ENCODE measurements around the gene MS4A7.

Gene MS4A7, protein sequence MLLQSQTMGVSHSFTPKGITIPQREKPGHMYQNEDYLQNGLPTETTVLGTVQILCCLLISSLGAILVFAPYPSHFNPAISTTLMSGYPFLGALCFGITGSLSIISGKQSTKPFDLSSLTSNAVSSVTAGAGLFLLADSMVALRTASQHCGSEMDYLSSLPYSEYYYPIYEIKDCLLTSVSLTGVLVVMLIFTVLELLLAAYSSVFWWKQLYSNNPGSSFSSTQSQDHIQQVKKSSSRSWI

DNA sequence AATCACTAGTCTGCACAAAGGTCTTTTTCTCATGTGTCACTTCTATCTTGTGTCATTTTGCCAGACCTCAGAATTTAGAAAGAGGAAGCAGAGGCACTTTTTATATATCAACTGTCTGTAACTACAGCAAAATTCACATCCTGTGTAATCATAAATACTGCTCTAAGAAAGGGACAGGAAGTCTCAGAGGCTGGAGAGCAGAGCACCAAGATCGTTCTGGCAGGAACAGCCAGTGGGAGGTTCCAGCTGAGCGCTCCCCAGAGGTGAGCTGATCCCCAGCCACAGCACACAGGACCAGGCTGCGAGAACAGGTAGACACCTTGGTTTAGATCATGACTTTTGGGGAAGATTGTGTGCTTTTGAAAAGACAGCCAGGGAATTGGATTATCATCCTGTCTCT lies at the start of gene MS4A7:
Gene MS4A7 (plus strand): TSS at position 179 of the 400 bp plus-strand sequence. CDS start 4,610 bp downstream, outside the sequence.
- Histone ChIP-seq H3K27ac (ENCODE audit: low read depth, low read length) (peak within 1 kb of the TSS; percentile 14), H3K9ac (ENCODE audit: low read length in 5 of 5) (peak within 1 kb of the TSS in 4 of 5 donors; percentile 4 to 48 (median 20)), H3K9me3 (ENCODE audit: control insufficient read depth in 5 of 5, low read length in 5 of 5) (no peaks in the 10 kb centered on the region), H3K36me3 (ENCODE audit: control insufficient read depth in 5 of 5, insufficient read depth in 5 of 5, low read length in 5 of 5) (no peaks in the 10 kb centered on the region), H3K27me3 (ENCODE audit: control insufficient read depth in 5 of 5, insufficient read depth in 4 of 5, low read length in 5 of 5) (no peaks in the 10 kb centered on the region), H3K4me3 (ENCODE audit: low read depth in 1 of 5, low read length in 5 of 5) (peak within 1 kb of the TSS; percentile 33 to 70 (median 55)), H3K4me1 (ENCODE audit: control insufficient read depth in 5 of 5, insufficient read depth in 5 of 5, low read length in 5 of 5) (peaks cover 0 to 6% (median 0%) of the 10 kb centered on the region in 5 donors)

DNA sequence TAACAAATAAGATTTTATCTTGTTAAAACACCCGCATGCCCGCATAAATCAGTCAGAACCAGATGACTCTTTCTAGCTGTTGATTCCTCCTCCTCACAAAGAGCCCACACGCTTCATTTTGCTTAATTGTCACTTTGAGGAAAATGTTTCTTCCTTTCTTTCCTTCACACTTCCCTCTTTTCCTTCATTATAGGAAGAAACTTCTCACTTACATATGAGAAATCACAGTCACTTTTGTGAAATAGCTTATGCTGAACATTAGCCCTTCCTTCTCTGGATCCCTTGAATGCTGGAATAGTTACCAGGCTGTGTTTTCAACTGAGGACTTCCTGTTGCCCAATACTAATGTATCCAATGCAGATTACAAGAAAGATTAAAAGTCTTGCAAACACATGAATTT lies 45.5 kb upstream of the MS4A7 start:
- H3K27ac ChIP-seq (ENCODE audit: low read depth, low read length), result no peak overlapping the region
- no peak overlapping the region for H3K9ac ChIP-seq (ENCODE audit: low read length in 5 of 5)
- H3K4me1 ChIP-seq (ENCODE audit: control insufficient read depth in 5 of 5, insufficient read depth in 5 of 5, low read length in 5 of 5), result peaks cover 0 to 16% (median 0%) of the 10 kb centered on the region in 5 donors
- no peaks in the 10 kb centered on the region for H3K36me3 ChIP-seq (ENCODE audit: control insufficient read depth in 5 of 5, insufficient read depth in 5 of 5, low read length in 5 of 5)
- H3K4me3 ChIP-seq (ENCODE audit: low read depth in 1 of 5, low read length in 5 of 5), result no peak overlapping the region
- no peaks in the 10 kb centered on the region for H3K27me3 ChIP-seq (ENCODE audit: control insufficient read depth in 5 of 5, insufficient read depth in 4 of 5, low read length in 5 of 5)
- no peaks in the 10 kb centered on the region for H3K9me3 ChIP-seq (ENCODE audit: control insufficient read depth in 5 of 5, low read length in 5 of 5)

DNA sequence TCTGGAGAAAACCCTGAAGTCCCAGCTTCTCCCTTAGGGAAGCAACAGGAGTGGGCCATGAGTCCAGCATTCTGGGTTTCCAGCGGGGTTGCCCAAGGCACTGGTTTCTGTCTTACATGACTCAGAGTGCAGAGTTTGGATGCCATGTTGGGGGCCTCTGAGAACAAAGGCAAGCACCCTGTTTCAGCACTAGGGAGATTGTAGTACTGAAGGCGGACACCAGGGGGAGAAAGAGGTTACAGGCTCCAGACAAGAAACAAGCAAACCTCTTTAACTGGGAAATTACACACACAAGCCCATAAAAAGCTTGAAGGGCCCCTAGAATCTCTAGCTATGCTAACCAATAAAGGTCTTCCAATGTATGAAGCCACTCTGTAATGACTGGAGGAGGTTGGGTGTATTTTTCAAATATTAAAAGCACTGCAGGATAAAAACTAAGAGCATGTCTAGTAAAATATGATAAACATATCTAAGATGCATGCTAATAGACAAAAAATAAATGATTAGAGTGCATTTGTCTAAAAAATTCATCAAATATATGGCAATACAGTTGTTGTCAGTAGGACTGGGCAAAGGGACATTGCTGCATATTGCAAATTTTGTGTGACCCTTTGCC lies 44.2 kb upstream of the MS4A7 start:
- H3K27ac ChIP-seq (ENCODE audit: low read depth, low read length), result no peak overlapping the region
- H3K9ac ChIP-seq (ENCODE audit: low read length in 5 of 5), result no peak overlapping the region

DNA sequence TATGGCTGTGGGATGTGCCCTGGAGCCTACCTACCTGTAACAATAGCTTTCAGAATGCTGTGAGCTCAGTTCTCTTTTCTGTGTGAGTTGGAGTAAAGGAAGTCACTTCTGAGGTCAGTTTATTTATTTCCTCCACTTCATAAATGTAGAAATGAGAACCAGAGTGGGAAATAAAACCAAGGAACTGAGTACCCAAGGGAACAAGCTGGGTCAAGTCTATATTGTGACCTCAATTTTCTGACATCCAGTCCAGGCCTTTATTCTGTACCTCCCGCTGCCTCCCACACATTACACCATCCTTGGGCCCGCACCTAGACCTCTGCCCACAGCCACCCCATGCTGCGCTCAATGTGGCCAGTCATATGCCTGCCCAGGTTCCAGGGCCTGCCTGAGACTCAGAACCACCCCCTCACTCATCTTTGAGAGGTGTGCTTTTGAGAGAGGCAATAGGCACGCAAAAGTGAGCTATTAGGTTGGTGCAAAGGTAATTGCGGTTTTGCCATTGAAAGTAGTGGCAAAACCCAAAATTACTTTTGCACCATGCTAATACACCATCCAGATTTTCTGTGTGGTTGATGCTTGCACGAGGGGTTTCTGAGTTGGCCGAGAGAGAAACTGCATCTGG lies 41.5 kb upstream of the MS4A7 start:
- H3K27ac ChIP-seq (ENCODE audit: low read depth, low read length), result no peak overlapping the region
- H3K9ac ChIP-seq (ENCODE audit: low read length in 5 of 5), result no peak overlapping the region
- H3K4me1 ChIP-seq (ENCODE audit: control insufficient read depth in 5 of 5, insufficient read depth in 5 of 5, low read length in 5 of 5), result peaks cover 0 to 16% (median 0%) of the 10 kb centered on the region in 5 donors
- no peaks in the 10 kb centered on the region for H3K36me3 ChIP-seq (ENCODE audit: control insufficient read depth in 5 of 5, insufficient read depth in 5 of 5, low read length in 5 of 5)
- no peak overlapping the region for H3K4me3 ChIP-seq (ENCODE audit: low read depth in 1 of 5, low read length in 5 of 5)
- no peaks in the 10 kb centered on the region for H3K9me3 ChIP-seq (ENCODE audit: control insufficient read depth in 5 of 5, low read length in 5 of 5)
- H3K27me3 ChIP-seq (ENCODE audit: control insufficient read depth in 5 of 5, insufficient read depth in 4 of 5, low read length in 5 of 5), result no peaks in the 10 kb centered on the region

More for the DNA sequence above, 44.2 kb upstream of the MS4A7 start:
- Histone ChIP-seq H3K4me3 (ENCODE audit: low read depth in 1 of 5, low read length in 5 of 5) (no peak overlapping the region), H3K27me3 (ENCODE audit: control insufficient read depth in 5 of 5, insufficient read depth in 4 of 5, low read length in 5 of 5) (no peaks in the 10 kb centered on the region), H3K4me1 (ENCODE audit: control insufficient read depth in 5 of 5, insufficient read depth in 5 of 5, low read length in 5 of 5) (peaks cover 0 to 16% (median 0%) of the 10 kb centered on the region in 5 donors), H3K36me3 (ENCODE audit: control insufficient read depth in 5 of 5, insufficient read depth in 5 of 5, low read length in 5 of 5) (no peaks in the 10 kb centered on the region), H3K9me3 (ENCODE audit: control insufficient read depth in 5 of 5, low read length in 5 of 5) (no peaks in the 10 kb centered on the region)

DNA sequence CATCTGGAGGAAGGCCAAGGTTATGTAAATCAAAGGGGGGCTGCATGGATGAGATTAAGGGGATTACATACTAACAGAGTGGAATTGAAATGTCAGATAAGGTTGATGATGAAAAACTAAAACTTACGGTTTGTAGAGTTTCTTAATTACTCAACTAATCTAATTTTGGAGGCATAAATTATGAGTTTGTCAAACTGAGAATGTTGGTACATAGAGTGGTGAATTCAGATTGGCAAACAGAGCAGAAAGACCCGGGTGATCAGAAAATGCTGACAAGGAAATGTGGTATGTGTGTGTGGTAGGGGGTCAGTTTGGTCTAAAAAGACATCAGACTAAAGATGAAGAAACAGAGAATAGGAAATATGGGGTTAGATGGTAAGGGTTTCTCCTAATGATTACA lies 40.3 kb upstream of the MS4A7 start:
- Histone ChIP-seq H3K9ac (ENCODE audit: low read length in 5 of 5) (no peak overlapping the region), H3K27ac (ENCODE audit: low read depth, low read length) (no peak overlapping the region), H3K4me1 (ENCODE audit: control insufficient read depth in 5 of 5, insufficient read depth in 5 of 5, low read length in 5 of 5) (peaks cover 0 to 16% (median 0%) of the 10 kb centered on the region in 5 donors), H3K27me3 (ENCODE audit: control insufficient read depth in 5 of 5, insufficient read depth in 4 of 5, low read length in 5 of 5) (peaks cover 0 to 2% (median 0%) of the 10 kb centered on the region in 5 donors), H3K36me3 (ENCODE audit: control insufficient read depth in 5 of 5, insufficient read depth in 5 of 5, low read length in 5 of 5) (no peaks in the 10 kb centered on the region), H3K9me3 (ENCODE audit: control insufficient read depth in 5 of 5, low read length in 5 of 5) (no peaks in the 10 kb centered on the region), H3K4me3 (ENCODE audit: low read depth in 1 of 5, low read length in 5 of 5) (no peak overlapping the region)

DNA sequence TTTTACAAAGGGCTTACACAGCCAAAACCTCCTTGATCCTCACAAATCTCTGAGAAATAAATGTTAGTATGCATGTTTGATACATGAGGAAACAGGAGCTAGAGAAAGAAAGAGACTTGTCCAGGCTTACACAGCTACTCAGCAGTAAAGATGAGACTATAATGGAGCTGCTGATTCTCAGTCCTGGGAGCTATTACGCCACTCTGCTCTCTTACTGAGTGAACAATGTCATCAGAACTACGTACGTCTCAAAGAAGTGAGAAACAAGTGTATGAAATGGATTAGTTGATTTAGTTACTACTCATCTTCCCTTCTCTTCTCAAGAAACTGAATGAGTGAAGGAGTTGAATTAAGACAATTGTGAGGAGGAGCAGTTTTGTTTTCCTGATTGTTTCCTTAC lies 39.0 kb upstream of the MS4A7 start:
- Histone ChIP-seq H3K4me3 (ENCODE audit: low read depth in 1 of 5, low read length in 5 of 5) (no peak overlapping the region), H3K27me3 (ENCODE audit: control insufficient read depth in 5 of 5, insufficient read depth in 4 of 5, low read length in 5 of 5) (peaks cover 0 to 2% (median 0%) of the 10 kb centered on the region in 5 donors), H3K36me3 (ENCODE audit: control insufficient read depth in 5 of 5, insufficient read depth in 5 of 5, low read length in 5 of 5) (no peaks in the 10 kb centered on the region), H3K4me1 (ENCODE audit: control insufficient read depth in 5 of 5, insufficient read depth in 5 of 5, low read length in 5 of 5) (peaks cover 0 to 9% (median 0%) of the 10 kb centered on the region in 5 donors), H3K9ac (ENCODE audit: low read length in 5 of 5) (no peak overlapping the region), H3K27ac (ENCODE audit: low read depth, low read length) (no peak overlapping the region), H3K9me3 (ENCODE audit: control insufficient read depth in 5 of 5, low read length in 5 of 5) (no peaks in the 10 kb centered on the region)

DNA sequence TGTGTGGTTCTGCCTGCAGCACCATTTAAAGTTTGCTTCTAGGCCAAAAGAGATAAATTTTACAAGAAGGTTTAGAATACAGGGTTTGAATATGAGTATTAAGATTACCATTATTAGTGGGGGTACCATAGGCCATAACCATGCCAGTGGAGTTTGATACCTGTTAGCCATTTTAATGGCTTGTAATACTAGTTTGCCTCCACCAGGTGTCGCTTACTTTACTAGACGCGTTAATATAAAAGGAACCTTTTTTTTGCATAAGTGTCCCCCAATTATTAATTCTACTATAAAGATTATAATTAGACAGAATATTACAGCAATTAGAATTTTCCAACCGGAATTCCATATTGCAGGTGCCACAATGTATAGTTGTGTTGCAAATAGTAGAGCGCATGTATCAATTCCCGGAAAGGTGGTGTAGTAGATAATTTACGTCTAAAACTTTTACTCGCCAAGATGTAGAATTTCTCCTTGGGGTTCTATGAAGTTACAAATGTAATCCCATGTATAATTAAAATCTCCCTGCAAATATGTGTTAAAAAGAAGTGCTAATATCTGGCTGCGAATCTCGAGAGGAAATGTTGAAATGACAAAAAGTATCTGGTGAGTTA lies 35.1 kb upstream of the MS4A7 start:
- peaks cover 0 to 2% (median 0%) of the 10 kb centered on the region in 5 donors for H3K4me1 ChIP-seq (ENCODE audit: control insufficient read depth in 5 of 5, insufficient read depth in 5 of 5, low read length in 5 of 5)
- no peak overlapping the region for H3K27ac ChIP-seq (ENCODE audit: low read depth, low read length)
- H3K4me3 ChIP-seq (ENCODE audit: low read depth in 1 of 5, low read length in 5 of 5), result no peak overlapping the region
- H3K9ac ChIP-seq (ENCODE audit: low read length in 5 of 5), result no peak overlapping the region
- no peaks in the 10 kb centered on the region for H3K36me3 ChIP-seq (ENCODE audit: control insufficient read depth in 5 of 5, insufficient read depth in 5 of 5, low read length in 5 of 5)
- no peaks in the 10 kb centered on the region for H3K9me3 ChIP-seq (ENCODE audit: control insufficient read depth in 5 of 5, low read length in 5 of 5)
- peaks cover 0 to 2% (median 0%) of the 10 kb centered on the region in 5 donors for H3K27me3 ChIP-seq (ENCODE audit: control insufficient read depth in 5 of 5, insufficient read depth in 4 of 5, low read length in 5 of 5)

DNA sequence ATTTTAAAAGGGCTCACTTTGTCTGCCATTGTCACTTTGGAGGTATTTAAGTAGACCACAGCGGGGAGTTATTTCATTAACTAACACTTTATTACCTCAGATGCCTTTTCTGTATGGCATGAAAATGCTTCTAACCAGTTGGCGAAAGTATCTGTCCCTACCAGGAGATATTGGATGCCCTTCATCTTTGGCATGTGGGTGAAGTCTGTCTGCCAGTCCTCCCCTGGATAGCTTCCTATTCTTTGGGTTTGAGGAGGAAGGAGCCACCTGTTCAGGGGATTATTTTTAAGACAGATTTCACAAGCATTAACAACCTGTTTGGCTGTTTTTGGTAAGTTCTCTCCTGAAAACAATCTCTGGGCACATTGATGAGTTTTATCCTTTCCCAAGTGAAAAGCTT lies 34.2 kb upstream of the MS4A7 start:
- no peak overlapping the region for H3K9ac ChIP-seq (ENCODE audit: low read length in 5 of 5)
- H3K27me3 ChIP-seq (ENCODE audit: control insufficient read depth in 5 of 5, insufficient read depth in 4 of 5, low read length in 5 of 5), result peaks cover 0 to 2% (median 0%) of the 10 kb centered on the region in 5 donors
- no peak overlapping the region for H3K27ac ChIP-seq (ENCODE audit: low read depth, low read length)
- no peaks in the 10 kb centered on the region for H3K9me3 ChIP-seq (ENCODE audit: control insufficient read depth in 5 of 5, low read length in 5 of 5)
- H3K36me3 ChIP-seq (ENCODE audit: control insufficient read depth in 5 of 5, insufficient read depth in 5 of 5, low read length in 5 of 5), result no peaks in the 10 kb centered on the region
- peaks cover 0 to 3% (median 0%) of the 10 kb centered on the region in 5 donors for H3K4me1 ChIP-seq (ENCODE audit: control insufficient read depth in 5 of 5, insufficient read depth in 5 of 5, low read length in 5 of 5)
- H3K4me3 ChIP-seq (ENCODE audit: low read depth in 1 of 5, low read length in 5 of 5), result no peak overlapping the region

DNA sequence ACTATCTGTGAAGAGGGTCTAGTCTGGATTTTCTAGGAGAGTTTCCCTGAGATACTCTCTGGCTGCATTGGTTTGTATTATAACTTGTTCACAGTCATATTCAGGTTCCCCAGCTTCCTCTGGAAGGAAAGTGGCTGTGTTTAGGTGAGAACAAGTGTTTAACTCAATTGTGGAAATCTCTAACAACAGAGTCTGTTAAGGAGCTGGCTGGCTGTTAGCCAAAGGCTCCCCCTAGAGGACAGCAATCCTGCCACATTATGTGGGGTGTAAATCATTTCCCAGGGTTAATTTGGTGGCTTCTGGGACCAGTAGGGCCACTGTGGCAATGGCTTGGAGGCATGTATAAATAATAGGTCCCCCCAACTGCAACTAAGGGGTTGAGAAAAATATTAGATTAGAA lies 32.8 kb upstream of the MS4A7 start:
- Histone ChIP-seq H3K27ac (ENCODE audit: low read depth, low read length) (no peak overlapping the region), H3K4me3 (ENCODE audit: low read depth in 1 of 5, low read length in 5 of 5) (no peak overlapping the region), H3K9me3 (ENCODE audit: control insufficient read depth in 5 of 5, low read length in 5 of 5) (no peaks in the 10 kb centered on the region), H3K9ac (ENCODE audit: low read length in 5 of 5) (no peak overlapping the region), H3K27me3 (ENCODE audit: control insufficient read depth in 5 of 5, insufficient read depth in 4 of 5, low read length in 5 of 5) (peaks cover 0 to 2% (median 0%) of the 10 kb centered on the region in 5 donors), H3K4me1 (ENCODE audit: control insufficient read depth in 5 of 5, insufficient read depth in 5 of 5, low read length in 5 of 5) (peaks cover 0 to 3% (median 0%) of the 10 kb centered on the region in 5 donors), H3K36me3 (ENCODE audit: control insufficient read depth in 5 of 5, insufficient read depth in 5 of 5, low read length in 5 of 5) (no peaks in the 10 kb centered on the region)

Data from subcutaneous abdominal adipose tissue (tissue), 5 donors.